Activated CD8-positive, alpha-beta memory T cell treated with anti-CD3 and anti-CD28 coated beads for 4 hours (primary cell): ENCODE results near the gene JPH2.
"Not testable (repeated sequence)": the region's sequence is repeated elsewhere in the genome, so short reads cannot be mapped to it uniquely, and the experiment has no call there.

Experiments
- DNase-seq, 2 donors: peaks; one replicate each; pipeline ENCODE4 v3.0.0-alpha.2; 2020; ENCODE audit warnings: low read depth in 2 of 2

The JPH2 gene

GRCh38 chr20:44159125-44159524 lies 27.9 kb downstream of the JPH2 start:
- no peak for DNase-seq

- no peak for DNase-seq
These were observed 29.9 kb downstream of the JPH2 start for GRCh38 chr20:44157061-44157460.

DNA sequence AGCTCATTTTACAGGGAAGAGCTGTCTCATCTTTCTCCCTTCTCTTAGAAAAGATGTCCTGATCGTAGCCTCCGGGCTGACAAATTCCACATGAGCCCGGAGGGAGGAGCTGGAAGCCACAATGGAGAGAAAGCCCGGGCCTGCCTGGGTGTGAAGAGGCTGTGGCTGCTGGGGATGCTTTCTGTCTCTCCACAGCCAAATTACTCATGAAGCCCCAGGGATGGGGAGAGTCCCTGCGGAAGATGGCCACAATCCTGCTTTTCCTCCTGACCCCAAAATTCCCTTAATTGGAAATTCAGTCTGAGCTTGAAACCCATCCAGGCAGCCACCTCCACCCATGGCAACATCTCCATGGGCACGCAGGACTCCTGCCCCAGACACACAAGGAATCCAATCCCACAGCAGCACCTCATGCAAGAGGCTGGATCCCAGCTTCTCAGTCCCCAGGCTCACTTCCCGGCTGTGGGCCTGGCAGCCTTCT lies 32.4 kb downstream of the JPH2 start:
- DNase-seq: no peak

DNA sequence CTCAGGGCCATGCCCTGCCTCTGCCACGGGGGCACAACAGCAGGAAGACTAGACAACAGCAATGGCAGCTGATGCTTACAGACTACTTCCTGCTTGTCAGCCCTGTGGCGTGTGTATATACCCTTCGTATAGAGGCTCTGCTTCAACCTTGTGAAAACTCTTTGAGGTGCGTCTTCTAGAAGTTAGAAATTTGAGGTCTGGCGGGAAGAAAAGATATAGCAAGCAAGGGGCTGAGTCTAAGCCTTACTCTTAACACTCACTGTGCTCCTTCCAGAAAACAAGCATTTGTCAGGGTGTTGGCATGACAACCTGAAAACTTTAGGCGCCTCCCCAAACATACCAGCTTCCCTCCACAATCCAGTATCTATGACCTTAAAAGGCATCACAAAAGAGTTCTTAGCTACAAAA lies 33.3 kb downstream of the JPH2 start:
- no peak for DNase-seq

DNA sequence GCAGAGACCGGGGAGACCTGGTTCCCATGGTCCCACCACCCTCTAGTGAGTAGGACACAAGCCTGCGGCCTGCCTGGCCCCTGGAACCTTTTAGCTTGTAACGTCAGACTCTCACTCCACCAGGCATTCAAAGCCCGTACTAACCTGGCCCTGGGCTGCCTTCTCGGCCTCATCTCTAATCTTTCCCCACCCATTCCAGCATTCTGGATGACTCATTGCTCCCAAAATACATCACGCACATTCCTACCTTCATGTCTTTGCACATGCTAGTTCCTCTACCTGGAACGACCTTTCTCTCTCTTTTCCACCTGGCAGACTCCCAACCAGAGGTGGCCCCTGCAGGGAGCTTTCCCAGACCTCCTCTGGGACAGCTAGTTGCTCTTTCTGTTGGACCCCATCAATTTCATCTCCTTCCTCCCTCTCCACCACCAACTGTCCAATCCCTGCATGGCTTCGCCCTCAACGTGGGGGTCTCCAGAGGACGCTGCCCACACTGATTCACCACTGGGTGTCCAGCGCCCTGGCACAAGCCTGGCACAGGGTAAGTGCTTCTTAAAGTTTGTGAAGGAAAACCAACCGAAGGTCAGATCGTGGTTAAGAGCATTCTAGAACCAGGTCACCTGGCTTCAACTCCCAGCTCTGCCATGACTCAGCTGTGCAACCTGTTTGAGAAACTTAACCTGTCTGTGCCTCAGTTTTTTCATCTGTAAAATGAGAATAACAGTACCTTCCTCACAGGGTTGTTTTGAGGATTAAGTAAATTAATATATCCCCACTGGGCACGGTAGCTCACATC lies 35.2 kb downstream of the JPH2 start:
- no peak for DNase-seq

GRCh38 chr20:44146272-44146671 lies 40.7 kb downstream of the JPH2 start:
- DNase-seq: no peak

DNA sequence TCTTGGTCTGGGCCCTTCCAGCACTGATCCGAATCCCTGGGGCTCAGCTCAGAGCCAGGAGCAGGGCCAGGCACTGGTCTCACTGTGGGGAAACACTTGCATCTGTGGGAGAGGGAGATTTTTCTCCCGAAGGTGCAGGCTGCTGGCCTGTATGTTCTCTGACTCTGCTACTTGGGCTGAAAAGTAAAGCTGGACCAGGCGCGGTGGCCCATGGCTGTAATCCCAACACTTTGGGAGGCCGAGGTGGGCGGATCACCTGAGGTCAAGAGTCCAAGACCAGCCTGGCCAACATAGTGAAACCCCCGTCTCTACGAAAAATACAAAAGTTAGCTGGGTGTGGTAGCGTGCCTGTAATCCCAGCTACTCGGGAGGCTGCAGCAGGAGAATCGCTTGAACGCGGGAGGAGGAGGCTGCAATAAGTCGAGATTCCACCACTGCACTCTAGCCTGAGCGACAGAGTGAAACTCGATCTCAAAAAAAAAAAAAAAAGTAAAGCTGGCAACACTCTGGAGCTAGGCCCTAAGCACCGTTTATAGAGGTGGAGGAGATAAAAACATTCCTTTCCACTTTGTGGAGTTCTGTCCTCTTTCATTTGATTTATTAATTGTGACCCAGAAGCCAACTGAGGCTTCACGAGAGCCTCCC lies 41.7 kb downstream of the JPH2 start:
- no peak for DNase-seq

- no peak for DNase-seq
These were observed 43.1 kb downstream of the JPH2 start for GRCh38 chr20:44143936-44144335.

DNA sequence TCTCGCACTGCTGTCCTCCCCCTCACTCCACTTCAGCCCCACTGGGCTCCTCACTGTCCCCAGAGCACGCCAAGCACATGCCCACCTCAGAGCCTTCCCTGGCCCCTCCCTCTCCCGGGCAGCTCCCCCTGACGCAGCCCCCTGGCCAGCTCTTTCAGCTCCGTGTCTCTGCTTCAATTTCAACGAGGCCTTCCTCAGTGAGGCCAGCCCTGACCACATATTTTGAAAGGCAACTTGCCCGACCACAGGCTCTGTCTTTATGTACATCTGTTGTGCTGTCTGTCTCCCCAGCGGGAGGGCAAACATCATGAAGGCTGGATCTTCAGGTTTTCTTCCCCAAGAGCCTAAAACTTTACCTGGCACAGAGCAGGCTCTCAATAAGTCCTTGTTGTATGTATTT lies 44.6 kb downstream of the JPH2 start:
- no peak for DNase-seq

DNA sequence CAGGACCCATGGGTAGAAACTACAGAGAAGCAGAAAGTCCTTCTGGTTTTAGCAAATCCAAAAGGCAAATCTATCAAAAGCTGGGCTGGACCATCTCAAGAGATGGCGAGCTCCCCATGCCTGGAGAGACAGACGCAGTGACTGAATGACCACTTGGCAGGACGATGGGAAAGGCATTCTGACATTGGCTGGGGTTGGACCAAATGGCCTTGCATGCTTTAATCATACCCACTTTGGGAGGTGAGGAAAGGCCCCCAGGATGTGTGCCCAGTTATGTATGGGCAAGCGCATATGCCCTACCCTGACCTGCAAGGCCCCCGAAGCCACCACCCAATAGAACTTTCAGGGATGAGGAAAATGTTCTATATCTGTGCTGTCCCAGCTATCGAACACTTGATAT lies 45.1 kb downstream of the JPH2 start:
- no peak for DNase-seq

- no peak for DNase-seq
These were observed 48.1 kb downstream of the JPH2 start for GRCh38 chr20:44138867-44139266.

DNA sequence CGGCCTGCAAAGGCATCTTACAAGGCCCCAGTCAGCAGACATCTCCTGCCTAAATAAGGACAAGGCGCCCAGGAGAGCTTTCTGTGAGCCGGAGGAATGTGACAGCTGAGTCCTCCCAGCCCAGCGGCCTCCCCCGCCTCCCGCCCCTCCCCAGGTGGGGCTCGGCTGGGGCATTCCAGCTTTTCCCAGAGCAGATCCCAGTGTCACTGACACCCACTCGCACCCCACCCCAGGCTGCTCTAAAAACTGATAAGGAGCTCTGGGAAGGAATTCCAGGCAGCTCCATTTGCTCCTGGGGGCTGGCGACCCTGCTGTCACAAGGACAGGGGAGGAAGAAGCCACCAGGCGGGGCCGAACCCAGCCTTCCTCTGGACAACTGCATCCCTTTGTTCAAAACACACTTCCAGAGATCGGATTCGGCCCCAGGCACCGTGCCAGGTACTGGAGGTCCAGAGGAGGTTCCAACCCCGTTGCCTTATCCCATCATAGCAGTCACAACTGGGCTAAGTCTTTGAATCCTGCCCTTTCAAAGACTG lies 49.7 kb downstream of the JPH2 start:
- DNase-seq: no peak

DNA sequence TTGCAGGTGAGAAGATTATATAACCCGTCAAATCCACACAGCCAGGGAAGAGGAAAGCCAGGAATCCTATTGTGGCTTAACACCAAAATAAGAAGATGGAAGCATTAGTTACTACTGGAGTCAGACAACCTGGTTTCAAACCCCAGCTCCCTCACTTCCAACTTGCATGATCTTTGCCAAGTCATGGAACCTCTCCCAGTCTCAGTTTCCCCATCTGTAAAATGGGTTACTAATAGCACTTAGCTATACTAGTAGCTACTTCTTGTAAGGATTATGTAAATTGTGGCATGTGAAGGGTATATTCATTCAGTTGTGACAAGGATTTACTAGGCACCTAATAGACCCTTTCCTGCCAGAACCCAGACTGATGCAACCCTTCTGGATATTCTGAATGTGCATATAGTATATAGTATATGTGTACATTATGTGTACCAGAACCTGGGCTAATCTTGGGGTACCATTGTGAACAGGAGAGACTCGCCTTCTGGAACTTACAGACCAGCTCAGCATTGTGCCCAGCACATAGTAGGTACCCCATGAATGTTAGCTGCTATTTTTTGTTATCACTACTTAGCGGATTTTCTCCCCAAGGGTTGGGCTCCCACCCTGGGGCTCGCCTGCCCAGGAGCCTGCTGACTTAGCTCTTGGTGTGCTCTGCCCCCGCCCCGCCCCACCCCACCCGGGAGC lies 50.3 kb downstream of the JPH2 start:
- DNase-seq: no peak

DNA sequence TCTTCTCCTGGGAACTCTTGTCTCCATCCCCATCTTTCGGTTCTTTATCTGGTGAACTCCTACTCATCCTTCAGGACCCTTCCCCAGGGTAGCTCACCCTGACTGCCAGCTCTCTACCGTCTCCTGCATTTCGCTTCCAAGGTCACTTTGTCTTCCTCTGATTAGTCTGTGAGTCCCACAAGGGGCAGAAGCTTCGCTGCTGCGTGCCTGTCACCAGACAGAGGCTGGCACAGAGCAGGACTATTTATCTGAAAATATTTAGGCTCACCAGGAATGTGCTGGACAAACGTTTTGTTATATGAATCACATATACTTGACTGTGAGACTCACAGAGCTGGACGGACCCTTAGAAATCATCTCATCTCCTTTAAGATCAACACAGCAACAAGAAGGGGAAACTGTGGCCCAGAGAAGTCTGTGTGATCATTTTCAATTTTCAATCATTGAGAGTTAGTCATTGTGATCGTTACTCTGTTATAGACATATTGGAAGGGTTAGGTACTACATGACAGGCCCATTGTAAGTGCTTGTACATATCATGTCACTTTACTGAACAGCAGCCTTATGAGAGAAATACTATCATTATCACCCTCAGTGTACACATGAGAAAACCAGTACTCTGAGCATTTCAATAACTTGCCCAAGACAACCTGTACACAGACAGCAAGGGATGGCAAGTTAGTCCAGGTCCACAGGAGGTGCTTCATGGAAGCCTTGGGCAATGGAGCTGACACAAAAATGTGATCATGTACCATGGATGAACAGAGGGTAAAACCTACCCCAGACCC lies 51.4 kb downstream of the JPH2 start:
- DNase-seq: no peak

GRCh38 chr20:44135012-44135412 lies 52.0 kb downstream of the JPH2 start:
- DNase-seq: no peak

GRCh38 chr20:44133424-44133823 lies 53.6 kb downstream of the JPH2 start:
- no peak for DNase-seq

DNA sequence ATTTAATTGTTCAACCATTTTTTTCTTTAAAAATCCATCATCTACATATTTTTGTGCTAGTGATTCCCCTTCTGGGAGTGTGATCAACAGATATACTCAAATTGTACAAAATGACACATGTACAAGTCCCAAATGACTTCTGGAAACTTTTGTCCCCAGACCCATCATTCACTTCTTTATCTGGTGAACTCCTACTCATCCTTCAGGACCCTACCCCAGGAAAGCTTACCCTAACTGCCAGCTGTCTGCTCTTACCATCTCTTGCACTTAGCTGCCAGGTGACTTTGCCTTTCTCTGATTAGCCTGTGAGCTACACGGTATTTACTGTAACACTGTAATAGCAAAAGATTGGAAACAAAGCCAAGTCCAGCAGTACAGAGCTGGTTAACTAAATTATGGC lies 55.3 kb downstream of the JPH2 start:
- no peak for DNase-seq

- no peak for DNase-seq
These were observed 56.9 kb downstream of the JPH2 start for GRCh38 chr20:44129911-44130718.

- not testable (repeated sequence) for DNase-seq
These were observed 57.7 kb downstream of the JPH2 start for GRCh38 chr20:44129300-44129699.

GRCh38 chr20:44126445-44126844 lies 60.5 kb downstream of the JPH2 start:
- no peak for DNase-seq
